Measurements from ENCODE around the gene TYMP.

DNA sequence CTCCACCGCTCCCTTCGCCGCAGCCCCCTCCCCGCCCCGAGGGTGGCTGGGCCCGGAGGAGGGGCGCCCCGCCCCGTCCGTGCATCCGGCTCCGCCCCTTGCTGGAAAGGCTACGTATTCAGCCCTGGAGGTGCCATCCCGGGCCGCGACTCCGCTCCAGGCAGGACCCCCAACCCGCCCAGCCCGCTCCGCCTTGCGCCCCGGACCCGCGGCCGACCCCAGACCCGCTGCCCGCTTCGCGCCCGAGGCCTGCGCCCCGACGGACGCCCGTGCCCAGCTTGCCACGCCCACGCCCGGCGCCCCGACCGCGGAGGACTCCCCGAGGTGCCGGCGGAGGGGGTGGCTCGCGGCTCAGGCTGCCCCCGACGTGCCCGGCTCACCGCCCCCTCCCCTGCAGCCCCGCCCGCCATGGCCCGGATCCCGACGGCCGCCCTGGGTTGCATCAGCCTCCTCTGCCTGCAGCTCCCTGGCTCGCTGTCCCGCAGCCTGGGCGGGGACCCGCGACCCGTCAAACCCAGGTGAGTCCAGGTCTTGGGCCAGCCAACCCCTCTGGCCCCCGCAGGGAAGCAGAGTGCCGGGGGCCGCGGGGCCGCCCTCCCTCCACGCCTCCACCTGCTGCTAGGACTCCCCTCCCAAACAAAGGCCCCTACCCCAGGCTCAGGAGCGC lies 48.2 kb downstream of the TYMP start, which contains the start of gene ADM2:
- TF ChIP-seq, protein P1, sequence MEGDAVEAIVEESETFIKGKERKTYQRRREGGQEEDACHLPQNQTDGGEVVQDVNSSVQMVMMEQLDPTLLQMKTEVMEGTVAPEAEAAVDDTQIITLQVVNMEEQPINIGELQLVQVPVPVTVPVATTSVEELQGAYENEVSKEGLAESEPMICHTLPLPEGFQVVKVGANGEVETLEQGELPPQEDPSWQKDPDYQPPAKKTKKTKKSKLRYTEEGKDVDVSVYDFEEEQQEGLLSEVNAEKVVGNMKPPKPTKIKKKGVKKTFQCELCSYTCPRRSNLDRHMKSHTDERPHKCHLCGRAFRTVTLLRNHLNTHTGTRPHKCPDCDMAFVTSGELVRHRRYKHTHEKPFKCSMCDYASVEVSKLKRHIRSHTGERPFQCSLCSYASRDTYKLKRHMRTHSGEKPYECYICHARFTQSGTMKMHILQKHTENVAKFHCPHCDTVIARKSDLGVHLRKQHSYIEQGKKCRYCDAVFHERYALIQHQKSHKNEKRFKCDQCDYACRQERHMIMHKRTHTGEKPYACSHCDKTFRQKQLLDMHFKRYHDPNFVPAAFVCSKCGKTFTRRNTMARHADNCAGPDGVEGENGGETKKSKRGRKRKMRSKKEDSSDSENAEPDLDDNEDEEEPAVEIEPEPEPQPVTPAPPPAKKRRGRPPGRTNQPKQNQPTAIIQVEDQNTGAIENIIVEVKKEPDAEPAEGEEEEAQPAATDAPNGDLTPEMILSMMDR (conservative IDR thresholded peaks at IDR 0.05; ENCODE audit: low read depth, low read length), result no peak
- no peak for TF ChIP-seq EZH2 (IDR thresholded peaks at IDR 0.05; ENCODE audit: borderline replicate concordance, low read depth, low read length, poor library complexity, severe bottlenecking)
